SU-DHL-6 (cell line): ENCODE results near the gene UPK1B.

Experiments
- H2AFZ ChIP-seq: fragments of 200-600 bp; sonication (generic); 2 replicates; pipeline ENCODE4 v1.6.1; 2014; ENCODE audit warnings: low read depth, mild to moderate bottlenecking, moderate library complexity, mixed read lengths, antibody characterized with exemption, low read length; ENCODE audit not compliant: severe bottlenecking
- H3F3A ChIP-seq: fragments of 200-600 bp; shearing (Covaris generic); 2 replicates; pipeline ENCODE4 v1.6.0; 2016; ENCODE audit warnings: antibody characterized with exemption, mild to moderate bottlenecking; ENCODE audit not compliant: insufficient read depth
- H3K27ac ChIP-seq: fragments of 200-600 bp; sonication (generic); 2 replicates; pipeline ENCODE4 v1.5.1; 2016; ENCODE audit warnings: low read depth, mild to moderate bottlenecking, low read length, moderate library complexity, mixed read lengths
- H3K27me3 ChIP-seq: fragments of 200-600 bp; sonication (generic), shearing (Covaris generic); 2 replicates; pipeline ENCODE4 v1.6.0; 2014; ENCODE audit warnings: mild to moderate bottlenecking, low read length
- H3K36me3 ChIP-seq: fragments of 200-600 bp; sonication (generic); 2 replicates; pipeline ENCODE4 v1.6.1; 2014; ENCODE audit warnings: mild to moderate bottlenecking, low read length, mixed read lengths
- H3K4me2 ChIP-seq: fragments of 300-600, 200-600 bp; shearing (Covaris generic), sonication (generic); 2 replicates; pipeline ENCODE4 v1.6.0; 2014; ENCODE audit warnings: low read length, low read depth, mild to moderate bottlenecking; ENCODE audit not compliant: poor library complexity, severe bottlenecking
- H3K4me3 ChIP-seq: fragments of 200-600 bp; sonication (generic); 2 replicates; pipeline ENCODE4 v1.5.1; 2014; ENCODE audit warnings: antibody characterized with exemption, low read length, mild to moderate bottlenecking, mixed read lengths; ENCODE audit not compliant: insufficient read depth, poor library complexity, severe bottlenecking
- H3K79me2 ChIP-seq: fragments of 200-600 bp; sonication (generic); 2 replicates; pipeline ENCODE4 v1.6.1; 2014; ENCODE audit warnings: mild to moderate bottlenecking, low read length, moderate library complexity; ENCODE audit not compliant: insufficient read depth
- H3K9ac ChIP-seq: fragments of 200-600 bp; sonication (generic); 2 replicates; pipeline ENCODE4 v1.7.0; 2014; ENCODE audit warnings: mild to moderate bottlenecking, low read length
- H3K9me2 ChIP-seq: fragments of 200-600 bp; sonication (generic); replicated peaks from 2 replicates; pipeline ENCODE4 v1.6.1; 2014; ENCODE audit warnings: low read length; ENCODE audit not compliant: insufficient read depth
- H3K9me3 ChIP-seq: fragments of 200-600 bp; sonication (generic); 2 replicates; pipeline ENCODE4 v1.6.1; 2014; ENCODE audit warnings: low read length, mixed read lengths; ENCODE audit not compliant: insufficient read depth
- H4K20me1 ChIP-seq: fragments of 200-600 bp; sonication (generic); 2 replicates; pipeline ENCODE4 v1.6.1; 2014; ENCODE audit warnings: low read depth, mild to moderate bottlenecking, antibody characterized with exemption, low read length, moderate library complexity, mixed read lengths
- EZH2phosphoT487 ChIP-seq: fragments of 200-600 bp; sonication (generic), shearing (Covaris generic); conservative IDR thresholded peaks from 2 replicates; pipeline ENCODE4 v1.6.1; 2018; ENCODE audit warnings: mild to moderate bottlenecking, antibody characterized with exemption, low read length, moderate library complexity, mixed read lengths
- TF ChIP-seq, protein P1 (sequence below): fragments of 200-600 bp; sonication (generic); IDR thresholded peaks from one replicate; pipeline ENCODE4 v1.5.1; 2017; ENCODE audit warnings: antibody characterized with exemption, mild to moderate bottlenecking, low read length, moderate library complexity; ENCODE audit not compliant: insufficient read depth, poor library complexity, severe bottlenecking

Gene UPK1B

DNA sequence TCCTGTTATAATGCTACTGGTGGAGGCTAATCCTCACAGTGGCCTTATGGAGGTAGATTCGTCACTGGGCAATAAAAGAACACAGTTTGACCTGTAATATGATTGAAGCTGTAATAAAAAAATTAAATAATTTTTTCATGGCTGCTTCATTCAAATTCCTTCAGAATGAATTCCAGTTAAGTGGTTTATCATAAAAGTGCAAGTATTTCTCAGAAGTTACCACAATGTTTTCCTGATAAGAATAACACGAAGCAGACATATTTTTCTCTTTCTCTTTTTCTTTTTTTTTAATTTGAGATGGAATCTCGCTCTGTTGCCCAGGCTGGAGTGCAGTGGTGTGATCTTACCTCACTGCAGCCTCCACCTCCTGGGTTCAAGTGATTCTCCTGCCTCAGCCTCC lies 51.7 kb downstream of the UPK1B start:
- H3K9ac ChIP-seq = no peak overlapping the region
- no peaks in the 10 kb centered on the region for H3F3A ChIP-seq
- no peaks in the 10 kb centered on the region for H4K20me1 ChIP-seq
- TF ChIP-seq, protein P1, sequence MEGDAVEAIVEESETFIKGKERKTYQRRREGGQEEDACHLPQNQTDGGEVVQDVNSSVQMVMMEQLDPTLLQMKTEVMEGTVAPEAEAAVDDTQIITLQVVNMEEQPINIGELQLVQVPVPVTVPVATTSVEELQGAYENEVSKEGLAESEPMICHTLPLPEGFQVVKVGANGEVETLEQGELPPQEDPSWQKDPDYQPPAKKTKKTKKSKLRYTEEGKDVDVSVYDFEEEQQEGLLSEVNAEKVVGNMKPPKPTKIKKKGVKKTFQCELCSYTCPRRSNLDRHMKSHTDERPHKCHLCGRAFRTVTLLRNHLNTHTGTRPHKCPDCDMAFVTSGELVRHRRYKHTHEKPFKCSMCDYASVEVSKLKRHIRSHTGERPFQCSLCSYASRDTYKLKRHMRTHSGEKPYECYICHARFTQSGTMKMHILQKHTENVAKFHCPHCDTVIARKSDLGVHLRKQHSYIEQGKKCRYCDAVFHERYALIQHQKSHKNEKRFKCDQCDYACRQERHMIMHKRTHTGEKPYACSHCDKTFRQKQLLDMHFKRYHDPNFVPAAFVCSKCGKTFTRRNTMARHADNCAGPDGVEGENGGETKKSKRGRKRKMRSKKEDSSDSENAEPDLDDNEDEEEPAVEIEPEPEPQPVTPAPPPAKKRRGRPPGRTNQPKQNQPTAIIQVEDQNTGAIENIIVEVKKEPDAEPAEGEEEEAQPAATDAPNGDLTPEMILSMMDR = no peak
- no peak for TF ChIP-seq EZH2phosphoT487
- no peaks in the 10 kb centered on the region for H3K9me2 ChIP-seq
- no peak overlapping the region for H3K4me2 ChIP-seq
- no peaks in the 10 kb centered on the region for H3K79me2 ChIP-seq
- no peak overlapping the region for H2AFZ ChIP-seq
- no peaks in the 10 kb centered on the region for H3K9me3 ChIP-seq
- H3K27ac ChIP-seq = no peak overlapping the region
- H3K4me3 ChIP-seq = no peak overlapping the region
- peaks cover 18% of the 10 kb centered on the region; the same call in 1 of the 2 replicates for H3K36me3 ChIP-seq
- no peaks in the 10 kb centered on the region for H3K27me3 ChIP-seq

DNA sequence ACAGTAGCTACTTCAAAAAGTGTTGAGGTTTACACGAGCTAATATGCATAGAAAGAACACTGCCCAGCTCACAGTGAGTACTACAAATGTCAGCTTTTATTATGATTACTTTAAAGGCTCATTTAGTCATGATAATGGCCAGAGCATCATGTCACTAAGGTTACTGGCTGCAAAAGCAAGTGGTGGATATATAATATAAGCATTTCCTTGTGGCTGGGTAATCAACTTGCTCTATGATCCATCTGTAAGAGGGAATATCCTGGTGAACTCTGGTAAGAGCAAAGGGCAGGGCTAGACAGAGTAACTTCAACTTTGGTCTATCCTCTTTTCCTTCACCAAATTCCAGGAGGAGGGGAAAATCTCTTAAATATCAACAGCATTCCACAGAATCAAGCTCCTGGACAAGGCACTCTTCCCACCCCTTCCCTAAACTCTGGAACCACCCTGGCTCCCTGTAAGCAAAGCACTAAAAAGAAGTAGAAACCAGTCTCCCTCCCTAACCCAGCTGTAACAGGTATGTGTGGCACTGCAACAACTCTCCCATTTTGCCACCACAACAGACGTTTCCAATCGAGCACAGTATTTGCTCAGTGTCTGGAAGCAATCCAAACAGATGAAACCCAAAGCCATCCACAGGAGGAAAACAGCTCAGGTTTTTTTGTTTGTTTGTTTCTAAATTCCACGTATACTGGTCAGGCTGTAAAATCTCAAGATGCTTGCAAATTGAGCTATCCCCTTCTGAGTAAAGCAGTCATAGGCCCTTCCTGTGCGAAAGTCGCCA lies 53.9 kb downstream of the UPK1B start:
- Histone ChIP-seq H3K9me3 (no peaks in the 10 kb centered on the region), H3F3A (no peaks in the 10 kb centered on the region), H3K4me3 (no peak overlapping the region), H3K27me3 (no peaks in the 10 kb centered on the region), H3K9me2 (no peaks in the 10 kb centered on the region), H3K4me2 (no peak overlapping the region), H3K36me3 (peaks cover 26% of the 10 kb centered on the region; the same call in 1 of the 2 replicates), H3K9ac (no peak overlapping the region), H3K27ac (no peak overlapping the region), H3K79me2 (no peaks in the 10 kb centered on the region; the same call in 1 of the 2 replicates), H2AFZ (no peak overlapping the region), H4K20me1 (no peaks in the 10 kb centered on the region)
- TF ChIP-seq EZH2phosphoT487 = no peak
- TF ChIP-seq, protein P1 = no peak

DNA sequence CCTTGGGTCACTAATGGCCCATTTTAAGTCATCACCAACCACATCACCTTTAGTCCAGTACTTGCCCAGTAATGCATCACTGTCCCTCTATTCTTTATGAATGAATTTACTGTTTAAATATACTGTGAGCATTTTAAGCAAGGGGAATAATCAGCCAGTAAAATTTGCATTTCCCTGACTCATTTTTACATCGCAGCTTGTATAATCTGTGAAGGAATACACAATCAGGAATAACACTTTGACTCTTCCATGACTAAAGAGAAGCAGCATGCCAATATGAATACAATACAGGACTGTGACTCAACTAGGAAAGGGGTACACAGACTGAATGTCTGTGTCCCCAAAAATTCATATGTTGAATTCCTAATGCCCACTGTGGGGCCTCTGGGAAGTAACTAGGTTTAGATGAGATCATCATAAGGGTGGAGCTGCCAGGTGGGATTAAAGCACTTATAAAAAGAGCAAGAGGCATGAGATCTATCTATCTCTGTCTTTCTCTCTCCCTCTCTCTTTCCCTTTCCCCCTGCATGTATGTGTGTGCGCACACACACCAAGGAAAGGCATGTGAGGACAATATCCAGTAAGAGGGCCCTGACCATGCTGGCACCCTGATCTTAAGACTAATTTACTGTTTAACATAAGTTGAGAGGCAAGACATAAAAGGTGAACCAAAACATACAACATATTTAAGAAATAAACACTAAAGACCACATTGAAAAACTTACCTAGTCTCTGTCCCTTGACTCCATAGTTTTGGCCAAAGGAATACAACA lies 55.2 kb downstream of the UPK1B start:
- TF ChIP-seq, protein P1 = no peak
- no peak for TF ChIP-seq EZH2phosphoT487
- Histone ChIP-seq H3K9me2 (no peaks in the 10 kb centered on the region), H3K79me2 (no peaks in the 10 kb centered on the region; the same call in 1 of the 2 replicates), H4K20me1 (no peaks in the 10 kb centered on the region), H2AFZ (no peak overlapping the region), H3K27ac (no peak overlapping the region), H3K4me3 (no peak overlapping the region), H3F3A (no peaks in the 10 kb centered on the region), H3K27me3 (no peaks in the 10 kb centered on the region), H3K9me3 (no peaks in the 10 kb centered on the region), H3K36me3 (peaks cover 26% of the 10 kb centered on the region; the same call in 1 of the 2 replicates), H3K4me2 (no peak overlapping the region), H3K9ac (no peak overlapping the region)
